Type B pancreatic cell (in vitro differentiated cells): Measurements from ENCODE around the gene MSL1. TPM values are rescaled to one million over a fixed set of nuclear protein-coding genes. Genes with fewer than 3 reads are reported as not detected.

Experiments
- DNase-seq: peaks from one replicate; pipeline ENCODE4 v3.0.0; 2021; ENCODE audit warnings: mixed read lengths; ENCODE audit not compliant: unreplicated experiment; ENCODE audit errors: extremely low spot score
- H3K27ac Mint-ChIP-seq: 2 replicates; pipeline ENCODE4 v1.8.0; 2021; ENCODE audit warnings: mild to moderate bottlenecking, mixed read lengths
- H3K27me3 Mint-ChIP-seq: 2 replicates; pipeline ENCODE4 v1.8.0; 2021; ENCODE audit warnings: mixed read lengths
- H3K36me3 Mint-ChIP-seq: 2 replicates; pipeline ENCODE4 v1.8.0; 2021; ENCODE audit warnings: mixed read lengths
- H3K4me1 Mint-ChIP-seq: one replicate; pipeline ENCODE4 v1.8.0; 2021; ENCODE audit warnings: mixed read lengths; ENCODE audit not compliant: unreplicated experiment
- H3K4me3 Mint-ChIP-seq: 2 replicates; pipeline ENCODE4 v1.8.0; 2021; ENCODE audit warnings: mild to moderate bottlenecking, mixed read lengths
- H3K9me3 Mint-ChIP-seq: 2 replicates; pipeline ENCODE4 v1.8.0; 2021; ENCODE audit warnings: mixed read lengths
- CTCF ChIP-seq: fragments of 200-600 bp; sonication (generic); conservative IDR thresholded peaks from 2 replicates; pipeline ENCODE4 v1.5.0; 2021; ENCODE audit warnings: antibody characterized with exemption, mild to moderate bottlenecking
- total RNA-seq: library from RNA; stranded (reverse); gene quantifications from 2 replicates; pipeline ENCODE4 v1.2.1, GENCODE V29; 2021; ENCODE audit warnings: low replicate concordance

MSL1 gene
- total RNA-seq, 1 donor from 2014 or later, result 128 TPM

DNA sequence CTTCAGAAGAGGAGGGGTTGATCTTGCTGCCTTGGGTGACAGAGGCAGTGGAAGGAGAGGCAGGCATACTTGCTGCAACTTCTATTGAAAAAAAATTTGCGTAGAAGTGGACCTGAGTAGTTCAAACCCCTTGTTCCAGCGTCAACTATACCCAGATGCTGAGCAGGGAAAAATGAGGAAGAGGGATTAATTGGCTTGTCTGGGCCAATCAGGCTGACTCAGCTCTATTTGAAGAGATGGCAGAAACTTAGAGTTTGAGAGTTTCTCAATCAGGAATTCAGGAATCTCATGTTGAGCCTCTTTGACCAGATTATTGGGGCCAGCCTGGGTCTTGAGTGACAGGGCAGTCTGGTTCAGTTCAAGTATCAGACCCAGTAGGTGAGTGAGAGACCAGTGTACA is 36.2 kb downstream of the MSL1 start:
- Mint-ChIP-seq H3K9me3 (no peaks in the 10 kb centered on the region), H3K27me3 (no peaks in the 10 kb centered on the region), H3K36me3 (peaks cover 19% of the 10 kb centered on the region), H3K4me3 (no peak overlapping the region), H3K4me1 (no peaks in the 10 kb centered on the region), H3K27ac (no peak overlapping the region)
- TF ChIP-seq CTCF, result no peak
- DNase-seq, result no peak

GRCh38 chr17:40158438-40159013 is 36.8 kb downstream of the MSL1 start:
- H3K27ac Mint-ChIP-seq, result no peak overlapping the region
- no peaks in the 10 kb centered on the region for H3K27me3 Mint-ChIP-seq

GRCh38 chr17:40159456-40159855 is 37.7 kb downstream of the MSL1 start:
- H3K9me3 Mint-ChIP-seq, result no peaks in the 10 kb centered on the region
- no peak for TF ChIP-seq CTCF
- no peak for DNase-seq
- no peak overlapping the region for H3K4me3 Mint-ChIP-seq
- H3K27ac Mint-ChIP-seq, result no peak overlapping the region
- no peaks in the 10 kb centered on the region for H3K27me3 Mint-ChIP-seq
- peaks cover 18% of the 10 kb centered on the region for H3K36me3 Mint-ChIP-seq
- no peaks in the 10 kb centered on the region for H3K4me1 Mint-ChIP-seq

More at GRCh38 chr17:40158438-40159013, 36.8 kb downstream of the MSL1 start:
- no peaks in the 10 kb centered on the region for H3K9me3 Mint-ChIP-seq
- DNase-seq, result no peak
- H3K36me3 Mint-ChIP-seq, result peaks cover 16% of the 10 kb centered on the region
- no peak for TF ChIP-seq CTCF
- no peaks in the 10 kb centered on the region for H3K4me1 Mint-ChIP-seq
- H3K4me3 Mint-ChIP-seq, result no peak overlapping the region

DNA sequence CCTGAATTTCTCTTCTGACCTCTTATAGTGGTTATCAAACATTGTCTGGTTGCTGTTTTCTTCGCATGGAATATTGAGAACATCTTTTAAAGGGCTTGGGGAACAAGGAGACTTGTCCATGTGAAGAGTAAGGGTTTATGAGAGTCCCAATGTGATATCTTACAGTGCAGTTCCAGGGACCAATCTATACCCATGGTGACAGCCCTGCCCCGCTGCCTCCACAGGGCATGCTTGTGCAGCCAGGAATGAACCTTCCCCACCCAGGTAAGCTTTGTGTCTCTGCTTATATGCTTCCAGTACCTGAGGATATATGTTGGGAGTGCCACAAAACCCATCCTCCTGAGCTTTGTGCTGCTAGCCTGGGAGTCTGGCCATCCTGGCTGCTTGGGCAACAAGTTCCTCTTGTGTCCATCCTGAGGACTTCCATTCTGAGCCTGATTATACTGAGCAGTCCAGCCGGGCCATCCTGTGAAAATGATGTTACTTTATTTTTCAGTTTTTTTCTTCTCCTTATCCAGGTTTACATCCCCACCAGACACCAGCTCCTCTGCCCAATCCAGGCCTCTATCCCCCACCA is 46.0 kb downstream of the MSL1 start:
- TF ChIP-seq CTCF, result no peak
- no peaks in the 10 kb centered on the region for H3K9me3 Mint-ChIP-seq
- H3K36me3 Mint-ChIP-seq, result peaks cover 33% of the 10 kb centered on the region
- peaks cover 5% of the 10 kb centered on the region for H3K4me1 Mint-ChIP-seq
- DNase-seq, result no peak
- no peaks in the 10 kb centered on the region for H3K27me3 Mint-ChIP-seq
- peak overlapping the region; percentile 69 for H3K4me3 Mint-ChIP-seq
- peak overlapping the region; percentile 95 for H3K27ac Mint-ChIP-seq

DNA sequence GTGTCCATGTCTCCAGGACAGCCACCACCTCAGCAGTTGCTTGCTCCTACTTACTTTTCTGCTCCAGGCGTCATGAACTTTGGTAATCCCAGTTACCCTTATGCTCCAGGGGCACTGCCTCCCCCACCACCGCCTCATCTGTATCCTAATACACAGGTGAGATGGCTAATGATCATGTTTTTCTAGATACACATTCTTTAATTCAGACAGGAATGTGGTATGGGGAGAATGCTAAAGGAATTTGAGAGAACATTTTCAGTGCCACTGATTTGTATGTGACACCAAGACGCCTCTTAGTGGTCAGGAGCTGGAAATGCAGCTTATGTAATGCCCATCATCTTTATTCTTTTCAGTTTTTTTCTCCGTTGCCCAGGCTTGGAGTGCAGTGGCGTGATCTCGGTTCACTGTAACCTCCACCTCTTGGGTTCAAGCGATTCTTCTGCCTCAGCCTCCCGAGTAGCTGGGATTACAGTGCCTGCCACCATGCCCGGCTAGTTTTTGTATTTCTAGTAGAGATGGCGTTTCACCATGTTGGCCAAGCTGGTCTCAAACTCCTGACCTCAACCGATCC is 46.6 kb downstream of the MSL1 start:
- DNase-seq, result no peak
- peaks cover 39% of the 10 kb centered on the region for H3K36me3 Mint-ChIP-seq
- TF ChIP-seq CTCF, result peak; percentile 86
- H3K4me3 Mint-ChIP-seq, result peak overlapping the region; percentile 69
- H3K9me3 Mint-ChIP-seq, result no peaks in the 10 kb centered on the region
- peak overlapping the region; percentile 95 for H3K27ac Mint-ChIP-seq
- no peaks in the 10 kb centered on the region for H3K27me3 Mint-ChIP-seq
- peaks cover 5% of the 10 kb centered on the region for H3K4me1 Mint-ChIP-seq
